Activated CD4-positive, alpha-beta T cell treated with anti-CD3 and anti-CD28 coated beads, Interleukin-2, Interleukin-4, amounts not matched to agents 100 ng/mL and 50 ng/mL, durations not matched to agents 16 hours and 8 hours (primary cell): Measurements from ENCODE around the gene GPR68.
"Not testable (repeated sequence)": the region's sequence is repeated elsewhere in the genome, so short reads cannot be mapped to it uniquely, and the experiment has no call there.

Source experiments
- DNase-seq: peaks from one replicate; pipeline ENCODE4 v3.0.0-alpha.2; 2020; ENCODE audit warnings: low spot score

GPR68 gene

DNA sequence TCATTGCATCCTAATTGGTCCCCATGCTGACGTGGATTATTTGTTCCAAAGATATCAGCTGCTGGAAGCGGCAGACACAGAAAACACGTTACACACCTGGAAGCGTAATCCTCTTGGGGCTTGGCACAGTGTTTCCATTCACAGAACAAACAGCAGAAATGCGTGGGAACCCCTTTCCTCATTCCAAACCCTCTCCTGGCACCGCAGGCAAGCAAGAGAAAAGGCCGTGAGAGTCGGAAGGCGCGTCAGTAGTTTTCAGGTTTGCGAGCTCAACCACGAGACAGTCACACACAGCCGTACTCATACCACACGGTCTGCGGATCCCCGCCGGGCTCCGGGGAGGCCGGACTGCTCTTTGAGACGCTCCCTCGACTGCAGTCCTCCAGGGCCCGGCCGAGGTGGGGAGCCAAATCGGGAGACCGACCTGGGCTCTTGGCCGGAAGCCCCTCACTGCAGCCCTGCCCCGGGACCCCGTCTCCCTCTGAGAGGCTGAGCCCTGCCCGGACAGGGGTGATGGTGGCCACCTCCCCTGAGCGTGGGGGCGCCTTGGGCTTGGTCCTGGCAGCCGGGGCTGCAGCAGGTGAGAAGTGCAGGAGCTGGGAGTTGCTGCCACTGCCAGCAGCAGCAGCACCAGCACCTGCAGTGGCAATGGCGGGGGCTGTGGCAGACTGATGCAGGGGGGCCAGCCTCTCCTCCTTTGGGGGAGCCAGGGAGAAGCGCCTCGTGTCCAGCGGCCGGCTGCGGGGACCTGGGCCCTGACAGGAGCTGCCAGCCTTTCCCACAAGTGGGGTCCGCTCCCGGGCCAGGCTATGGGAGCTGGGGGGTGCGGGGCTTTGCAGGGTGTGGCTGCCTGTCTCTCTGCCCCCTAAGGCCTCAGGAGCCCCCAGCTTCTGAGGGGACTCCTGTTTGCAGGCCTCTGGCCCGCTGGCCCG lies 28.1 kb upstream of the GPR68 start:
- DNase-seq: no peak

DNA sequence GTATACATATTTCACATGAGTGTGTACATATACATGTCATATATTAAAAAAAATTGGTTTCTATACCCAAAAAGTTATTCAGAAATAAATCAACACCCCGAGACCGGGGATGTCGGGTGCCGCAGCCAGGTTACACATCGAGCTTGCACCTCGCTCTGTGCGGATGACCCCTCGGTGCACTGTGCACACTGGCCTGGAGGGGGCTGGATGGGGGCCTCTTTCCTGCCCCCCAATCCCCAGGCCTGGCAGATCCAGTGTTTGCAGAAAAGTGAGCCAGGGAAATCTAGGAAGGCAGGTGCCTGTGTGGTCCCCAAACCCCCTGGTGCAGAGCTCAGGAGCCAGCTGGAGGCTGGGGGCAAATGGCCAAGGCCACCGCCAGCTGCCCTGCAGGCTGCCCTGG lies 27.1 kb upstream of the GPR68 start:
- no peak for DNase-seq

DNA sequence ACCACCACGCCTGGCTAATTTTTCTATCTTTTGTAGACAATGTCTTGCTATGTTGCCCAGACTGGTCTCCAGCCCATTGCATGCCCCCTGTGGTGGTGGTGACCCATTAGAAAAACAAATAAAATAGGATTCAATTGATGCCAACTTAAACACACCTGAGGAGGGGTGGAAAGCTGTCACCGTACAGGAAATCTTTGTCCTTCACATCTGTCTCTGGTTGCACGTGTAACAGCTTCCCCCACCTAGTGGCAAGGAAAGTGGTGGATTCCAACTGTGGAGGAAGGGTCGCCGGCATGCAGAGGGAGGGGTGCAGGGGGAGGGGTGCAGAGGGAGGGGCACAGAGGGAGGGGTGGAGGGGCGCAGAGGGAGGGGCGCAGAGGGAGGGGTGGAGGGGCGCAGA lies 26.1 kb upstream of the GPR68 start:
- DNase-seq: no peak

DNA sequence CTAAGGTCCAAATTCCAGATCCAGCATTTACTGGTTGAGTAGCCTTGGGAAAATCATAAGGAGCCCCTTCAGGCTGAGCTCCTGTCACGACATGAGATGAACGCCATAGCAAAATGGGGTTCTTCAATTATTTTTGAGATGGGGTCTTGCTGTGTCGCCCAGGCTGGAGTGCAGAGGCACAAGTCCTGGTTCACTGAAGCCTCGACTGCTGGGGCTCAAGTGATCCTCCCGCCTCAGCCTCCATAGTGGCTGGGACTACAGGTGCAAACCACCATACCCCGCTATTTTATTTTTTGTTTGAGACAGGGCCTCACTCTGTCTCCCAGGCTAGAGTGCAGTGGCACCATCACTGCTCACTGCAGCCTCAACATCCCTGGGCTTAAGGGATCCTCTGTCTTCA lies 25.7 kb upstream of the GPR68 start:
- no peak for DNase-seq

DNA sequence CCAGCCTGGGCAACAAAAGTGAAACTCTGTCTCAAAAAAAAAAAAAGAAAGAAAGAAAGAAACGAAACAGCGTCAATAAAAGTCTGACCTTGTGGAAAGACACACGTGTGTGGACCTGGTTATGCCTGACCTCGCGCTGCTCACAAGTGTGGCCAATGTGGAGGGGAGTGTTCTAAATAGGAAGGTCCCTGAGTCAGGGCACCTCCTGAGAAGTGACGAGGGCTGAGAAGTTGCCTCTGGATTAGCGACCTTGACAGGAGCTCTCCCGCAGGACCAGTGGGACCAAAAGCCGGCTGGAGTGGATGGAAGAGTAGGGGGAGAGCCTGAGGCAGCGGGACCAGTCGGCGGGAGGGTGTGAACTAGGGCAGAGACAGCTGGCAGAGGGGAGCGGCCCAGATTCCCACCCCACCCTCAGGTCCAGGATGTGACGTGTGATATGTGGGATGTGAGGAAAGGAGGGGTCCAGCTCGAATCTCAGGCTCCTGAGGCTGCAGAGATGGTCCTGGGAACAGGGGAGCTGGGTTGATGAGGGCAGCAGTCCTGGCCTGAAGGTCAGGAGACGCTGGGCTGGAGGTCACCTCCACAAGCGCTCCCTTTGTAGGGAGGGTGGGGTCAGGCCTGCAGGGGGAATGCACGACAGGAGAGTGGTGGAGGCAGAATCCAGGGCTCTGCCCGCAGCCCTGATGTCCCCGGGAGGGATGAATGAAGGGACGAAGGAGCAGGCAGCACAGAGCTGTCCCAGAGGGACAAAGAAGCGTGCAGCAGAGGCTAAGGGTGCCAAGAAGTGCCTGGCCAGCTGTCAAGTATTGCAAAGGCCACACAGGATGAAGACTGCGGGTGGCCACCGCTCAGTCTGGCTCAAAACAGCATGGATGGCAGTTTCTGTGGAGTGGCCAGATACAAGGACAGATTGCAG lies 24.8 kb upstream of the GPR68 start:
- DNase-seq: no peak

DNA sequence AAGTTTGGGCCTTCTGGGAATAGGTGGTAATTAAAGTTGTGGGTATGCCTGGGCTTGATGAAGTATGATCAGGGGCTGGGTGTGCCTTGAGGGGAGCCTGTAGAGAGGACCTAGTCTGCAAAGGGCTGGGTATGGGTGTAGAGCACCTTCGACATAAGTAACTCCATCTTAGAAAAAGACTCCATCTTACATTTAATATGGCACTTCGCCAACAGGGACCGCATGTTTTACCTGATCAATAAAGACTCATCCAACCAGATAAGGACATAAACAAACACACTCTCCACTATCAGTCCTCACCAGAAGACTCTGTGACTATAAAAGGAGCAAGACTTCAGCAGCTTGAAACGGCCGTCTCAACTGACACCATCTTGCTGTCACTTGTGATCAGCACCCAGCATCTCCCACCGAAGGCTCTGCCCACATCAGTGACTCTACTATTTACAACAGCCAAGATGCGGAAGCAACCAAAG lies 23.5 kb upstream of the GPR68 start:
- DNase-seq: no peak

DNA sequence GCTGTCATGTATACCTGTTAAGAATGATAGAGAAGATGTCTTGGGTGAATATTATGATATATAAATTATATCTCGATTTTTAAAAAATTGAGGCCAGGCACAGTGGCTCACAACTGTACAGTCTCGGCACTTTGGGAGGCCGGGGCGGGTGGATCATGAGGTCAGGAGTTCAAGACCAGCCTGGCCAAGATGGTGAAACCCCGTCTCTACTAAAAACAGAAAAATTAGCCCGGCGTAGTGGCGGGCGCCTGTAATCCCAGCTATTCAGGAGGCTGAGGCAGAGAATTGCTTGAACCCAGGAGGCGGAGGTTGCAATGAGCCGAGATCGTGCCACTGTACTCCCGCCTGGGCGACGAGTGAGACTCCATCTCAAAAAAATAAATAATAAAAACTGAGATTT lies 21.8 kb upstream of the GPR68 start:
- DNase-seq: not testable (repeated sequence)

DNA sequence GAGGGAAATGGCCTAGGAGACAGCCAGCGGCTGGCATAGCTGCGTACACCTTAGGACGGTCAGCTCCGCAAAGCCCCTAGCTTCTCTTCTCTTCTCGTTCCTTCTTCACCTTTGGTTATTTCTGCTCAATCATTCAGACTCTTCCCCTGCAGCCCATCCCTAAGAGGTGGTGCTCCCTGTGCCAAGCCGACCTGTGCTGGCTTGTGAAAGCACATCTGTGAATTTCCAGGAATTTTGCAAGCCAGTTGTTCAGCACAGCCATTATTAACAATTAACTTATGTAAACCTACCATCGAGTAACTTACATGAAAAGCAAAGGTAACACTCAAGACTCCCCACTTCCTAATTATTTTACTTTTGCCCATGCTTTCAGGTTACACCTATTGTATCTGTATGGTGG lies 20.9 kb upstream of the GPR68 start:
- DNase-seq: no peak

DNA sequence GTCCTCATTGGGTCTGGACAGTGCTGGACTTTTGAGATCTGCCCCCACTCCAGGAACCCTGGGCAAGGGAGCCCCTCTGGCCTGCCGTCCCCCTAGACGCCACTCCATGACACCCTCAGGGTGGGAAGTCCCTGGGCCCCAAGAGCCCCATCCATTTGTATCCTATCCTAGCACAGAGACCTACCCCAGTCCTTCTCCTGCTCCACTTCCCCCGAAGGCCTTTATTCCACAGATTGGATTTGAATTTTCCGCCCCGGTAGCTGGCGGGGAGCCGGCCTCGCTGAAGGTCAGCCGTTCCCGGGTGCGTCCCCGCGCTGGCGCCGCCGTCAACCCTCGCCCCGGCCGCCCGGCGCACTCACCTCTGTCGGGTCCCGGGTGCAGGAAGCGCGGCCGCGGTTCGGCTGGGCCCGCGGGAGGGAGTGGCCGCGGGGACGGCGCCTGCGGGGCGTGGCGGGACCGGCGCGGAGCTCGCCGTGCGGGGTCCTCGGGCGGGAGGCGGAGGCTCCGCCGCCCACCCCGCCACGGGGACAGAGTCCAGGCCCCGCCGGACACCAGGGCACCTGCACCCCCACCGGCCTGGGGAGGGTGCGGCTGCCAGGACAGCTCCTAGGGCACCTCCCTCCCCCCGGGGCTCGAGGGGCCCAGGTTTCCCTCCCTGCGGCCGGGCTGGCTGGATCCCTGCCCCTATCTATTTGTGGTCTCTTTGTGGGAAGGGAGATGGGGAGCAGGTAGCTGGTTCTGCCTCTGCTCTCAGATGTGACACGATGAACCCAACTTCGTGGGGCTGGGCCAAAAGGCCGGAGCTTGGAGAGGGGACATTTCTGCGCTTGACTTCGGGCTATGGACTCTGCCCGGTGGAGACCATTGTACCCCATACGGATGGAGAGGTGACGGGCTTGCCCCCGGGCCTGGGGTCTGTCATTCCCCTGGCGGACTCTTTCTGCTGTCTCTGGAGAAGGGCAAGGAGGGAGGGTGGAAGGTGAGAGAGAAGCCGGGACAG lies 19.9 kb upstream of the GPR68 start:
- no peak for DNase-seq

DNA sequence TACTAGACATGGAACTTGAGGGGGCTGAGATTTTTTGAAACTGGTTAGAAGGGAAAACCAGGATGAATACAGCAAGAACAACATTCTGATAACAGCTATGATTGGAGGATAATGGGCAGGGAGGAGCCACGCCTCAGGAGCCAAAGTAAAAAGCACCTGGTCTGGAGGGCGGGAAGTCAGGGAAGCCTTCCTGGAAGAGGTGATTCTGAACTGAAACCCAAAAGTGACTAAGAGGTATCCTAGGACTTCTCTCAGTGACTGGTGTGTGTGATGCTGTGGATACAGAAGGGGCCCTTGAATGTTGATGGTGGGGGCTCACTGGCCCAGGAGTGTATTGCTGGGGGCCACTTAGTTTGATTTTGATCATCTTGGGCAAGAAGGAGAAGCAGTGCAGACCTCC lies 18.8 kb upstream of the GPR68 start:
- DNase-seq: no peak

DNA sequence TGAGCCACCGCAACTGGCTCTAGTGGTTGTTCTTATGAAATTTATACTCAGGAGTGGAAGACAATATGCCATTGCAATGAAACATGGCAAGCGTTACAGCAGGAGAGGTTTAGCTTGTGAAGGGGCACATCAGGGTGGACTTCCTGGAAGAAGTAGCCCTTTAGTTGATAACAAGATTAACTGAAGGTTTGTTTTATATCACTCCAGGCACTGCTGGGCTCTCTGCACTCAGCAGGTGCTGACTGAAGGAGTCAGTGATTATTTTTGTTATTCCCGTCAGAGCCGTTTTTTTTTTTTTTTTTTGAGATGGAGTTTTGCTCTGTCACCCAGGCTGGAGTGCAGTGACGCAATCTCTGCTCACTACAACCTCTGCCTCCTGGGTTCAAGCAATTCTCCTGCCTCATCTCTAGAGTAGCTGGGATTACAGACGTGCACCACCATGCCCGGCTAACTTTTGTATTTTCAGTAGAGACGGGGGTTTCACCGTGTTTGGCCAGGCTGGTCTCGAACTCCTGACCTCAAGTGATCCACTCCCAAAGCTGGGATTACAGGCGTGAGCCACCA lies 17.6 kb upstream of the GPR68 start:
- DNase-seq: no peak

DNA sequence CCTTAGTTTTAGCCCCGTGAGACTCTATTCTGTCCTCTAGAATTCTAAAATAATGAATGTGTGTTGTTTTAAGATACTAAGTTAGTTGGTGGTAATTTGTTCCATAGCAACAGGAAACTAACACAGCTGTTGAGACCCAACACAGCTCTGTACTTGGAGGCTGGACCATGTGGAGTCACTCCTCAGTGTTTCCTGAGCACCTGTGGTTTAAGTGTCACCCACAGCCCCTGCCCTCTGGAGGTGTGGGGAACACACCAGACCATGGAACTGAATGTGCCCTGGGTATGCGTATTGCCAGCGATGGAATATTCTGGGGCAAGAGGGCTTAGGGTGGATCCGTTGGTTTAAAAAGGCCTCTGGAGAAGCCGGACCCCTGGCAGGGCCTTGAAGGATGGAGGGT lies 16.6 kb upstream of the GPR68 start:
- DNase-seq: peak; percentile 76

DNA sequence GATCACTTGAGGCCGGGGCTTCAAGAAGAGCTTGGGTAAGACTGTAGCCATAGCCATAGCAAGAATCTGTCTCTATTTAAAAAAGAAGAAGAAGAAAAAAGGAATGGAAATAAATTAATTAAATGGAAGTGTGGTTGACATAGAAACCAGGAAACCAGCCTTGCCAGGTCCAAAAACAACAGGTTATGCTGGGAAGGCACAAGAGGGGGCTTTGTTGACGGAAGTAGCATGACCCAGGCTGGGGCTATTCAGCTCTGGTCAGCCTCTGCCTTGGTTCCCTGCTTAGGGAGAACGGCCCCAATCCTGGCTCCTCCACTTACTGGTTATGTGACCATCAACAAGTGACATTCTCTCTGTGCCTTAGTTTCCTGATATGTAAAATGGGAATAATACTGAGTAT lies 14.4 kb upstream of the GPR68 start:
- no peak for DNase-seq

DNA sequence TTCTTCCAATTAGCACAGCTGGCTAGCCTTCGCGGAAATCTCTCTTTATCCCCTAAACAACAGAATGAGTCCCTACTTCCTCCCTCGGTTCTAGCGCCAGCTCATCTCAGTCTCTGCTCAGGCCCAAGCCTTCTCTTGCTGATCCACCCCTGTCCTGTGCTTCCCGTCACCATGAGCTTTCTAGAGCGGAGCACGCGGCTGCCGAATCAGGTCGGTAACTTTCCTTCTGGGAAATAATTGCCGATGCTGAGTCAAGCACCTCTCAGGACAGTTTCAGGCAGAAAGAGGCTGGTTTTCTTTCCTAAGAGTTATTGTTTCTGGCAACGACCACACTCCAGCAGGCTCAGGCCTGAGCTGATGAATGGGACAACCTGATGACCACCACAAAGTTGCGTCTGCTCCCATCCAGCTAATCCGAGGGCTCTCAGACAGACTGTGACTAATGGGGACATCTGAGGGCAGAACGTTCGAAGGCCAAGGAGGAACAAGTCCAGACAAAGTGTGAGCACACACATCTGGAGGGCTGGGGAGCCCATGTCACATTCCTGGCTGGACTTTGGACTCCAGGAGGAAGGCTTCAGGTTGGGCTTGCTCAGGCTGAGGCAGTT lies 13.6 kb upstream of the GPR68 start:
- DNase-seq: peak; percentile 36

DNA sequence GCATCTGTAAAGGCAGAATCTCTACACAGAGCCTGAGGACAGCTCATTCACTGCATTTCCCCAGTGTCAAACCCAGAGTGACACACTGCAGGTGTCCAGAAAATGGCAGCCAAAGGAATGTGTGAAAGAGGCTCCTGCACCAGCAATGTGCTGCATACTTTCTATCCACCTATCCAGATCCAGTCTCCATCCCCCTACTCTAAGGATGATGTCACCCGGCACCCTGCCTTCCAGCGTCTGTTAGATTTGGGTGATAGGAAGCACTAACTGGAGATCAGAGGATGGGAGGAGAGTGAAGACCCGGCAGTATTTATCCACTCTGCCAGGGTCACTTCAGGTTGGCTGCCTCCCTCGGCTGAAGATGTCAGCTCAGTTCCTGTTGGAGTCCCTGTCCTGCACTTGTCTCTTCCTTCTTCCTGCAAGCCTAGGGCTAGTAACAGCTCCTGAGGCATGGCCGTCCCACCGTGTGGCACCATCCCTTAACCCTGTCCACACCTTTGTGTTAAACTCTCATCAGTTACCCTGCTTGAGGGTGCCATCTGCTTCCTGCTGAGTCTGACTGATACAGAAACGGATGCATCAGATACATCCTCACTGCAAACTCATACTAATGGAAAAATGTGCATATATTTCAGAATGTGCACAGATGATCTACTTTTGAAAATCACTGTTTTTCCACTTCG lies 13.0 kb upstream of the GPR68 start:
- peak; percentile 51 for DNase-seq

DNA sequence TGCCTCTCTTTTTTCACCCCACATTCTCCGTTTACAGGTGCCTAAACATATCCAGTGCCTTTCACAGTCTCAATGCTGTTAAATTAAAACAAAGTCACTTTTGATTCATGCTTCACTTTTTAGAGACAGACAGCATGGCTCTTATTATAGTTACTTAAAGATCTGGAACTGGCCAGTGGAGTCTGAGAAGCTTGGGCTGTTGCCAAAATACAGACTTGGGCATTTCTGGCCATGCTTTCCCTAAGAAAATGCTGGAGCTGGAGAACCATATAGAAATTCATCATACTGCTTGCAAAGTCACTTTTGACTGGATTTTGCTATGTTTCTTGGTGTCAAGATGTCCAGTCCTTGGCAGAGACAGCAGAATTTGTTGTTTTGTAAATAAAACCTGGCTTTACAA lies 12.2 kb upstream of the GPR68 start:
- DNase-seq: no peak

DNA sequence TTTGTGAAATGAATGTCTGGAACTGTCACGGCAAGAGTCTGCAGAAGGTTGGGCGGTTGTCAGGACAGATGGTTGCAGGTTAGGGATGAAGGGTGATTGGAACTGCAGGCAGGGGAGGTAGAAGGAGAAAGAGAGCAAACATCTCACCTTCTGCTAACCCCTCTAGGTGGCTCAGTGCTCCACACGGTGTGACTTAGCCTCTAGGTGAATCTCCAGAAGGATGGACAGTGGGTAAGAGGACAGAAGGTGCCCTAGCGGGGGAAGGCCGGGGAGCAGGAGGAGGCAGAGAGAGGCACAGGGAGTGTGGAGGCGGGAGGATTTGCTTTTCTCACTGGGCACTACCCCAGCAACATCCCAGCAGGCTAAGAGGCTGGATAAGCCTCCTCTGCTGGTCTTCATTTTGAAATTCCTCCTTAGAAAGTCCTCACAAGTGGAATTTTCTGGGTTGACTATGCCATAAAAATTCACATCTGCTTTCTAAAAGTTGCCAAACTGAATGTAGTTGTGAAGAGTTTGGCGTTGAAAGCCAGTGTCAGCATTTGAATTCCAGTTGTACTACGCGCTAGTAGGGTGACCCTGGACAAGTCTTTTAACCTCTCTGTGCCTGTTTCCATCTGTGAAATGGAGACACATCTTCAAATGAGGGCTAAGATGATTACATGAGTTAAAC lies 10.7 kb upstream of the GPR68 start:
- no peak for DNase-seq

DNA sequence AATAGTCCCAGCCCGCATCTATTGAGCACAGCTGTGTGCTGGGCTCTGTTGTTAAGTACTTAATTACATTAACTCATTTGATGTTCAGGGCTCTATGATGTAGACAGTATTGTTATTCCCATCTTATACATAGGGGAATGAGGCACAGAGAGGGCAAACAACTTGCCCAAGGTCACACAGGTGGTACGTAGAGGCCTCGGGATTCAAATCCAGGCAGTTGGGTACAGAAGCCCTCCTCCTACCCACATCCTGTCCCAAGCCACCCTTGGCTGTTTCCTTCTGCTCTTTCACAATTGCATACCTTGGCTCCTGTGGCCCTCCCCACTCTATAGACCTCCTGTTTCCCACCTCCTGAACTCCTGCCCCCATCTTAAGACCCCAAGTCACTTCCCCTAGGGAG lies 10.0 kb upstream of the GPR68 start:
- DNase-seq: peak; percentile 55

DNA sequence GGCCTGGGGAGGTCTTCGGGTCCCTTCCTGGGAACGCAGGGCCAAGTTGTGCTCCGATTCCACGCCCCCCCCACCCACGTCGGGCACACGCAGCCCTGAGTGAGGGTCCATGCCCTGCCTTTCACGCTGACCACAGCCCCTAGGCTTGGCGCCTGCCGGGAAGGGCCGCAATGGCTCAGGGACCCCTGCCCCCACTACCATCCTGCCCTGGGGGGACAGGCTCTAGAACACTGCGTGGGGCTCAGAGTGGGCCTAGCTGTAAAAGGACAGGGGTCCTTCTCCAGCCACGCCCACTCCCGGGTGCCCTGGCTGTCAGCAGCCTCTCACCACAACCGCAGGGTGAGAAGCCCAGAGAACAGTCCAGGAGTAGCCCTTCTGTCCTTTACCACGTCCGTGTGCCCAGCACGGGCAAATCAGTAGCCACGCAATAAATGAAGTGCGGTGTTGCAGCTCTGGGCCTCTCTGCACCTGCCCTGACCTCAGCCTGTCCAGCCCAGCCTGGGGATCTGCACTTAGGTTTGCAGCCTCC lies 9.4 kb upstream of the GPR68 start:
- DNase-seq: no peak
